GM12872 (cell line): ENCODE measurements around the gene SELE.

Experiments used
- CTCF ChIP-seq: IDR thresholded peaks from 3 replicates; pipeline ENCODE4 v1.5.1; 2011; ENCODE audit warnings: low read depth, mild to moderate bottlenecking, low read length, moderate library complexity; ENCODE audit not compliant: insufficient read depth

The SELE gene

DNA sequence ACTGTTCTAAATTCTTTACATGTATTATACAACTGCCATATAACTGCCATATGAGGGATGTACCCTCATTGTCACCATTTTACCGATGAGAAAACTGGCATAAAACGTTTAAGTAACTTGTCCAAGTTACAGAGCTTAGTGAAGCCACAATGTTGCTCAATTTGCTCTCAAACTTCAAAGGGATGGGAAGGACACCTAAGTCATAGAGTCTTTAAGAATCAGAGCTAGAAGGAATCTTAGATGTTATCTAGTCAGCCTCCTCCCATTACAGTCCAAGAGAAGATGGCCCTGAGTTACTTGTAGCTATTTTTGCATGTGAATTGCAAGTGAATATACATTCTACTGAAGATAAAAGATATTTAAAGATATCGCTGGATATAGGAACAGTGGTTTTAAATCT lies 54.2 kb downstream of the SELE start:
- no peak for TF ChIP-seq CTCF

DNA sequence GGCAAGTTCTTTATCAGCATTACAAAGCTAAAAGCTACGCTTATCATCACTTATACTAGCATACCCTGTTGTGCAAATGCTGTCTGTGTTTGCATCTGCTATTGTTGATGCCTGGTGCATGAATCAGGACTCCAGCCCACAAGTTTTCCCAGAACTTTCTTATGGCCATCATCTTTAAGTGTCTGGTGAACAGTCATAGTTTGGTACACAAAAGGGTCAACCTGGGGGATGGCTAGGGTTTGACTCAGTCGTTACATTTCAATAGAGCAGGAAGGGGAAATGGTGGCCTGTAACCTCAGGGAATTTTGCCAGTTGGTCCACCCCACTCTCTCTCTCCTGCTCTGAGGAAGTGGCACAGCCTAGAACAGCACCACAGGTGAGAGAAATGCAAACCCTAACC lies 57.9 kb downstream of the SELE start:
- no peak for TF ChIP-seq CTCF
